ENCODE data around the gene RNF11.

- TF ChIP-seq, protein P1, sequence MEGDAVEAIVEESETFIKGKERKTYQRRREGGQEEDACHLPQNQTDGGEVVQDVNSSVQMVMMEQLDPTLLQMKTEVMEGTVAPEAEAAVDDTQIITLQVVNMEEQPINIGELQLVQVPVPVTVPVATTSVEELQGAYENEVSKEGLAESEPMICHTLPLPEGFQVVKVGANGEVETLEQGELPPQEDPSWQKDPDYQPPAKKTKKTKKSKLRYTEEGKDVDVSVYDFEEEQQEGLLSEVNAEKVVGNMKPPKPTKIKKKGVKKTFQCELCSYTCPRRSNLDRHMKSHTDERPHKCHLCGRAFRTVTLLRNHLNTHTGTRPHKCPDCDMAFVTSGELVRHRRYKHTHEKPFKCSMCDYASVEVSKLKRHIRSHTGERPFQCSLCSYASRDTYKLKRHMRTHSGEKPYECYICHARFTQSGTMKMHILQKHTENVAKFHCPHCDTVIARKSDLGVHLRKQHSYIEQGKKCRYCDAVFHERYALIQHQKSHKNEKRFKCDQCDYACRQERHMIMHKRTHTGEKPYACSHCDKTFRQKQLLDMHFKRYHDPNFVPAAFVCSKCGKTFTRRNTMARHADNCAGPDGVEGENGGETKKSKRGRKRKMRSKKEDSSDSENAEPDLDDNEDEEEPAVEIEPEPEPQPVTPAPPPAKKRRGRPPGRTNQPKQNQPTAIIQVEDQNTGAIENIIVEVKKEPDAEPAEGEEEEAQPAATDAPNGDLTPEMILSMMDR (IDR thresholded peaks at IDR 0.05) = no peak
- TF ChIP-seq POLR2A (IDR thresholded peaks at IDR 0.05) = no peak
Measured at GRCh38 chr1:51247022-51247421, 10.9 kb downstream of the RNF11 start.

All from prostate gland (tissue), 2 donors.